NT2/D1 (cell line): Measurements from ENCODE around the gene SEMG1.

Experiments
- DNase-seq: peaks from one replicate; pipeline ENCODE4 v3.0.0-alpha.2; 2011; ENCODE audit warnings: low read depth, low spot score
- H3K27me3 ChIP-seq: 2 replicates; pipeline ENCODE4 v1.6.0; 2011; ENCODE audit warnings: mild to moderate bottlenecking; ENCODE audit not compliant: insufficient read length, insufficient read depth
- H3K36me3 ChIP-seq: 2 replicates; pipeline ENCODE4 v1.6.1; 2011; ENCODE audit warnings: mild to moderate bottlenecking, low read length, mixed read lengths; ENCODE audit not compliant: insufficient read depth, insufficient read length
- H3K4me1 ChIP-seq: 2 replicates; pipeline ENCODE4 v1.5.1; 2011; ENCODE audit not compliant: insufficient read depth, insufficient read length
- H3K4me3 ChIP-seq: 2 replicates; pipeline ENCODE4 v1.5.1; 2011; ENCODE audit warnings: low read depth; ENCODE audit not compliant: insufficient read length
- H3K9ac ChIP-seq: 2 replicates; pipeline ENCODE4 v1.6.0; 2011; ENCODE audit warnings: low read depth; ENCODE audit not compliant: insufficient read length
- H3K9me3 ChIP-seq: 2 replicates; pipeline ENCODE4 v1.5.1; 2011; ENCODE audit warnings: mild to moderate bottlenecking, low read length; ENCODE audit not compliant: insufficient read depth
- SUZ12 ChIP-seq: IDR thresholded peaks from 2 replicates; pipeline ENCODE4 v1.6.1; 2011; ENCODE audit not compliant: insufficient read length, insufficient read depth; ENCODE audit errors: extremely low read depth
- YY1 ChIP-seq: IDR thresholded peaks from 2 replicates; pipeline ENCODE4 v1.6.1; 2011; ENCODE audit not compliant: insufficient read length, insufficient read depth
- ZNF274 ChIP-seq: IDR thresholded peaks from 2 replicates; pipeline ENCODE4 v1.6.1; 2011; ENCODE audit warnings: mild to moderate bottlenecking, low read depth, low read length

SEMG1 gene

GRCh38 chr20:45206725-45207124 lies at the start of gene SEMG1:
TSS of gene SEMG1 (plus strand) at chr20:45207033. CDS start at chr20:45207054, 21 bp downstream.
- Histone ChIP-seq H3K4me1 (no peaks in the 10 kb centered on the region), H3K9me3 (peaks cover 3% of the 10 kb centered on the region; the same call in 1 of the 2 replicates), H3K9ac (no peak within 1 kb of the TSS), H3K36me3 (no peaks in the 10 kb centered on the region), H3K27me3 (no peaks in the 10 kb centered on the region), H3K4me3 (no peak within 1 kb of the TSS)
- DNase-seq = peak; percentile 30
- TF ChIP-seq YY1 (no peak), ZNF274 (no peak), SUZ12 (no peak)

GRCh38 chr20:45157962-45158361 lies 48.9 kb upstream of the SEMG1 start:
- no peak overlapping the region for H3K4me3 ChIP-seq
- no peaks in the 10 kb centered on the region for H3K4me1 ChIP-seq
- H3K27me3 ChIP-seq = no peaks in the 10 kb centered on the region
- TF ChIP-seq ZNF274 = no peak
- TF ChIP-seq YY1 = no peak
- no peak for TF ChIP-seq SUZ12
- no peak for DNase-seq
- no peaks in the 10 kb centered on the region for H3K36me3 ChIP-seq
- no peak overlapping the region for H3K9ac ChIP-seq
- H3K9me3 ChIP-seq = peaks cover 29% of the 10 kb centered on the region

- DNase-seq = no peak
- H3K36me3 ChIP-seq = no peaks in the 10 kb centered on the region
- H3K4me1 ChIP-seq = no peaks in the 10 kb centered on the region
- H3K9ac ChIP-seq = no peak overlapping the region
- peaks cover 21% of the 10 kb centered on the region; the same call in 1 of the 2 replicates for H3K9me3 ChIP-seq
- H3K27me3 ChIP-seq = no peaks in the 10 kb centered on the region
- no peak overlapping the region for H3K4me3 ChIP-seq
- no peak for TF ChIP-seq ZNF274
- no peak for TF ChIP-seq YY1
- TF ChIP-seq SUZ12 = no peak
Observed at GRCh38 chr20:45163083-45163803, 43.6 kb upstream of the SEMG1 start.

- no peaks in the 10 kb centered on the region for H3K36me3 ChIP-seq
- no peak overlapping the region for H3K9ac ChIP-seq
- H3K4me3 ChIP-seq = no peak overlapping the region
- H3K27me3 ChIP-seq = no peaks in the 10 kb centered on the region
- DNase-seq = no peak
- no peaks in the 10 kb centered on the region for H3K4me1 ChIP-seq
- no peak for TF ChIP-seq ZNF274
- TF ChIP-seq YY1 = no peak
- TF ChIP-seq SUZ12 = no peak
- peaks cover 18% of the 10 kb centered on the region; the same call in 1 of the 2 replicates for H3K9me3 ChIP-seq
Observed at GRCh38 chr20:45164906-45165305, 41.9 kb upstream of the SEMG1 start.

GRCh38 chr20:45173522-45173921 lies 33.3 kb upstream of the SEMG1 start:
- peaks cover 7% of the 10 kb centered on the region; the same call in 1 of the 2 replicates for H3K9me3 ChIP-seq
- H3K4me3 ChIP-seq = no peak overlapping the region
- no peaks in the 10 kb centered on the region for H3K36me3 ChIP-seq
- H3K4me1 ChIP-seq = no peaks in the 10 kb centered on the region
- H3K27me3 ChIP-seq = no peaks in the 10 kb centered on the region
- DNase-seq = no peak
- H3K9ac ChIP-seq = no peak overlapping the region
- TF ChIP-seq SUZ12 (no peak), ZNF274 (no peak), YY1 (no peak)

- no peaks in the 10 kb centered on the region for H3K27me3 ChIP-seq
- peaks cover 4% of the 10 kb centered on the region; the same call in 1 of the 2 replicates for H3K9me3 ChIP-seq
- H3K36me3 ChIP-seq = no peaks in the 10 kb centered on the region
- no peaks in the 10 kb centered on the region for H3K4me1 ChIP-seq
- no peak for TF ChIP-seq ZNF274
- no peak for TF ChIP-seq SUZ12
- no peak for TF ChIP-seq YY1
- no peak within 1 kb of the TSS for H3K9ac ChIP-seq
- no peak for DNase-seq
- no peak within 1 kb of the TSS for H3K4me3 ChIP-seq
Observed at GRCh38 chr20:45174434-45175364, 32.1 kb upstream of the SEMG1 start, which contains the start of gene PI3. TSS of gene PI3 (plus strand) at chr20:45174902. CDS start at chr20:45174923, 21 bp downstream.
